ENCODE results near the gene MARK4.

DNA sequence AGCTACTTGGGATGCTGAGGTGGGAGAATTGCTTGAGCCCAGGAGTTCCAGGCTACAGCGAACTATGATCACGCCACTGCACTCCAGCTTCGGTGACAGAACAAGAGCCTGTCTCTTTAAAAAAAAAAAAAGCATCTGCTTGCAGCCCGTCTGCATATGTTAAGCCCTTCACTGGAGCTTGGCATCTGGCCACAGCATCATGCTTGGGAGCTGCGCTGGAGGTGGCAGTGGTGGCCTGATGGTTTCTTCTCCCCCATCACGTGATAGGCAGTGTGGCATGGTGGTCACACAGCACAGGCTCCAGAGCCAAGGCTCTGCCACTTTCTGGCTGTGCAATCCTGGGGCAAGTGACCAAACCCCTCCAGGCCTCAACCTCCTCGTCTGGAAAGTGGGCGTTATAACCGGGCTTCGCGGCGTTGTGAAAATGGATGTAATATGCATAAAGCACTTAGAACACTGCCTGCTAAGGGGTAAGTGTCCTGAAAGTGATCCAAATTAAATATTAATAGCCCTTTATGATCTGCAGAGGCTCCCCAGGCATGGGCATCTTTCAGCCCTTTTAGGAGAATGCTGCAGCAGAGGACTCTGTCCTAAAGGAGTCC lies 24.4 kb downstream of the MARK4 start:
- TF ChIP-seq, protein P1, sequence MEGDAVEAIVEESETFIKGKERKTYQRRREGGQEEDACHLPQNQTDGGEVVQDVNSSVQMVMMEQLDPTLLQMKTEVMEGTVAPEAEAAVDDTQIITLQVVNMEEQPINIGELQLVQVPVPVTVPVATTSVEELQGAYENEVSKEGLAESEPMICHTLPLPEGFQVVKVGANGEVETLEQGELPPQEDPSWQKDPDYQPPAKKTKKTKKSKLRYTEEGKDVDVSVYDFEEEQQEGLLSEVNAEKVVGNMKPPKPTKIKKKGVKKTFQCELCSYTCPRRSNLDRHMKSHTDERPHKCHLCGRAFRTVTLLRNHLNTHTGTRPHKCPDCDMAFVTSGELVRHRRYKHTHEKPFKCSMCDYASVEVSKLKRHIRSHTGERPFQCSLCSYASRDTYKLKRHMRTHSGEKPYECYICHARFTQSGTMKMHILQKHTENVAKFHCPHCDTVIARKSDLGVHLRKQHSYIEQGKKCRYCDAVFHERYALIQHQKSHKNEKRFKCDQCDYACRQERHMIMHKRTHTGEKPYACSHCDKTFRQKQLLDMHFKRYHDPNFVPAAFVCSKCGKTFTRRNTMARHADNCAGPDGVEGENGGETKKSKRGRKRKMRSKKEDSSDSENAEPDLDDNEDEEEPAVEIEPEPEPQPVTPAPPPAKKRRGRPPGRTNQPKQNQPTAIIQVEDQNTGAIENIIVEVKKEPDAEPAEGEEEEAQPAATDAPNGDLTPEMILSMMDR (IDR thresholded peaks at IDR 0.05) = no peak
- TF ChIP-seq POLR2A (IDR thresholded peaks at IDR 0.05) = no peak

All from adrenal gland (tissue), 5 donors.